ENCODE results near the gene SRPK2.

GRCh38 chr7:105307163-105307672 is 81.5 kb downstream of the SRPK2 start:
- TF ChIP-seq, protein P1, sequence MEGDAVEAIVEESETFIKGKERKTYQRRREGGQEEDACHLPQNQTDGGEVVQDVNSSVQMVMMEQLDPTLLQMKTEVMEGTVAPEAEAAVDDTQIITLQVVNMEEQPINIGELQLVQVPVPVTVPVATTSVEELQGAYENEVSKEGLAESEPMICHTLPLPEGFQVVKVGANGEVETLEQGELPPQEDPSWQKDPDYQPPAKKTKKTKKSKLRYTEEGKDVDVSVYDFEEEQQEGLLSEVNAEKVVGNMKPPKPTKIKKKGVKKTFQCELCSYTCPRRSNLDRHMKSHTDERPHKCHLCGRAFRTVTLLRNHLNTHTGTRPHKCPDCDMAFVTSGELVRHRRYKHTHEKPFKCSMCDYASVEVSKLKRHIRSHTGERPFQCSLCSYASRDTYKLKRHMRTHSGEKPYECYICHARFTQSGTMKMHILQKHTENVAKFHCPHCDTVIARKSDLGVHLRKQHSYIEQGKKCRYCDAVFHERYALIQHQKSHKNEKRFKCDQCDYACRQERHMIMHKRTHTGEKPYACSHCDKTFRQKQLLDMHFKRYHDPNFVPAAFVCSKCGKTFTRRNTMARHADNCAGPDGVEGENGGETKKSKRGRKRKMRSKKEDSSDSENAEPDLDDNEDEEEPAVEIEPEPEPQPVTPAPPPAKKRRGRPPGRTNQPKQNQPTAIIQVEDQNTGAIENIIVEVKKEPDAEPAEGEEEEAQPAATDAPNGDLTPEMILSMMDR (conservative IDR thresholded peaks at IDR 0.05; ENCODE audit: low read depth, low read length) = no peak
- TF ChIP-seq EZH2 (IDR thresholded peaks at IDR 0.05; ENCODE audit: low read length, unreplicated experiment) (no peak), EZH2phosphoT487 (IDR thresholded peaks at IDR 0.05; ENCODE audit: borderline replicate concordance, low read length) (no peak)

Data from PC-3 (cell line).